Peyer's patch (tissue), 4 donors: Measurements from ENCODE around the gene EDIL3.

ENCODE experiments used
- CTCF ChIP-seq, 6 experiments: fragments of 450-650 bp in 4 of 6; fragments of 200-600 bp in 2 of 6; sonication (generic) in 1 of 6; IDR thresholded peaks; one replicate each; pipeline ENCODE4 v1.5.1; 2017 to 2019; ENCODE audit warnings: antibody characterized with exemption in 6 of 6, mild to moderate bottlenecking in 3 of 6, moderate library complexity in 1 of 6
- POLR2A ChIP-seq, 2 donors: fragments of 450-650 bp; IDR thresholded peaks; one replicate each; pipeline ENCODE4 v1.5.1; 2017; ENCODE audit warnings: antibody characterized with exemption in 2 of 2, mild to moderate bottlenecking in 2 of 2, moderate library complexity in 2 of 2

GRCh38 chr5:84383296-84383815 is 1.3 kb downstream of the EDIL3 start:
- TF ChIP-seq CTCF (IDR thresholded peaks at IDR 0.05) = no peak
- TF ChIP-seq POLR2A (IDR thresholded peaks at IDR 0.05) = no peak
